HEK293T (cell line): Measurements from ENCODE around the gene LRRTM1.

Source experiments
- CTCF ChIA-PET: fragments of 350-600 bp; formaldehyde crosslinking; extraction: SDS; loops from one replicate; lab custom pipeline; 2021; ENCODE audit warnings: antibody characterized with exemption, inconsistent platforms; lab: Yijun Ruan, JAX
- POLR2A ChIA-PET: fragments of 350-600 bp; formaldehyde crosslinking; extraction: SDS; loops from one replicate; lab custom pipeline; 2020; ENCODE audit warnings: antibody characterized with exemption, inconsistent platforms; lab: Yijun Ruan, JAX
- DNase-seq: peaks from one replicate; pipeline ENCODE4 v3.0.0; 2012; ENCODE audit warnings: mixed read lengths; ENCODE audit errors: extremely low spot score
- ARNT ChIP-seq: fragments of 450-650 bp; IDR thresholded peaks from 2 replicates; pipeline ENCODE4 v1.6.1; 2017; ENCODE audit warnings: mild to moderate bottlenecking
- BHLHE40 ChIP-seq: fragments of 450-650 bp; IDR thresholded peaks from 2 replicates; pipeline ENCODE4 v1.6.1; 2016; ENCODE audit warnings: mild to moderate bottlenecking, moderate library complexity, borderline replicate concordance
- CTBP1 ChIP-seq: fragments of 450-650 bp; IDR thresholded peaks from 2 replicates; pipeline ENCODE4 v1.6.1; 2016; ENCODE audit warnings: borderline replicate concordance
- ELF4 ChIP-seq: fragments of 450-650 bp; IDR thresholded peaks from 2 replicates; pipeline ENCODE4 v1.6.1; 2017; ENCODE audit warnings: antibody characterized with exemption
- FOXA1 ChIP-seq: fragments of 450-650 bp; IDR thresholded peaks from 2 replicates; pipeline ENCODE4 v1.6.1; 2016; ENCODE audit warnings: mild to moderate bottlenecking
- FOXK2 ChIP-seq: fragments of 450-650 bp; IDR thresholded peaks from 2 replicates; pipeline ENCODE4 v1.6.1; 2016; ENCODE audit warnings: mild to moderate bottlenecking
- FOXM1 ChIP-seq: fragments of 450-650 bp; IDR thresholded peaks from 2 replicates; pipeline ENCODE4 v1.6.1; 2017; ENCODE audit warnings: mild to moderate bottlenecking, borderline replicate concordance
- HDGF ChIP-seq: fragments of 450-650 bp; IDR thresholded peaks from 2 replicates; pipeline ENCODE4 v1.6.1; 2017; ENCODE audit warnings: antibody characterized with exemption, borderline replicate concordance
- L3MBTL2 ChIP-seq: fragments of 450-650 bp; conservative IDR thresholded peaks from 2 replicates; pipeline ENCODE4 v1.6.1; 2016; ENCODE audit warnings: mild to moderate bottlenecking
- LEF1 ChIP-seq: fragments of 450-650 bp; IDR thresholded peaks from 2 replicates; pipeline ENCODE4 v1.6.1; 2017; ENCODE audit warnings: mild to moderate bottlenecking, borderline replicate concordance
- NFRKB ChIP-seq: fragments of 450-650 bp; IDR thresholded peaks from 2 replicates; pipeline ENCODE4 v1.6.1; 2016; ENCODE audit warnings: mild to moderate bottlenecking, moderate library complexity
- SP1 ChIP-seq: fragments of 450-650 bp; IDR thresholded peaks from 2 replicates; pipeline ENCODE4 v1.6.1; 2017
- SUZ12 ChIP-seq: fragments of 450-650 bp; IDR thresholded peaks from 2 replicates; pipeline ENCODE4 v1.6.1; 2016; ENCODE audit warnings: mild to moderate bottlenecking
- TARDBP ChIP-seq: fragments of 450-650 bp; IDR thresholded peaks from 2 replicates; pipeline ENCODE4 v1.6.1; 2016
- ZNF384 ChIP-seq: fragments of 450-650 bp; IDR thresholded peaks from 2 replicates; pipeline ENCODE4 v1.6.1; 2016
- TF ChIP-seq, protein P1 (sequence below): fragments of 450-650 bp; IDR thresholded peaks from 2 replicates; pipeline ENCODE4 v1.6.1; 2016

The LRRTM1 gene

DNA sequence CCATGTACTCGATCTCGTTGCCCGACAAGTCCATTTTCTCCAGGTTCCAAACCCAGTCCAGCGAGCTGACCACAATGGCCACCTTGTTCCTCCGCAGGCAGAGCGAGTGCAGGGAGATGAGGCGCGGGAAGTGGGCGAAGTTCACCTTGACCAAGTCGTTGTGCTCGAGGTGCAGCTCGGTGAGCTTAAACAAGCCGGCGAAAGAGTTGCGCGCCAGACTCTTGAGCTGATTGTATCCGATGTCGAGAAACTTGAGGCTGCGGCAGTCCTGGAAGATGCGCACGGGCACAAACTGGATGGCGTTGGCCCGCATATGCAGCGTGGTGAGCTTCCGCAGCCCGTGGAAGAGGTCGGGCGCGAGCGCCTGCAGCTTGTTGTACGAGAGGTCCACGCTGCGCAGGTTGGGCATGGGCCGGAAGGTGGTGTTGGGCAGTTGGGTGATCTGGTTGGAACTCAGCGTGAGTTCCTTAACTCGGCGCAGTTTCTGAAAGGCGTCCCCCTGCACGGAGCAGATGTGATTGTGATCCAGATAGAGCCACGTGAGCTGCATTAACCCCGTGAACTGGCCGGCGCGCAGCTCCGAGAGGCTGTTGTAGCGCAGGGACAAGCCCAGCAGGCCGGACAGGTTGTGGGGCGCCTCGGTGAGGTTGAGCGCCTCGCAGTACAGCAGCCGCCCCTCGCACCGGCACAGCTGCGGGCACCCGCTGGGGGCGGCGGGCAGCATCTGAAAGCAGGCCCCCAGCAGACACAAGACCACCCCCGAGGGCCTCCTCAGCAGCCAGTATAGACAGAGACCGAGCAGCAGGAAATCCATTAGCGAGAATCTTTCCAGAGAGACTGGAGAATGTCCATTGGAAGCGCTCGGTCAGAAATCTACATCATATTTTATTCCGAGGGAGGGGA is 1.3 kb downstream of the LRRTM1 start:
- POLR2A ChIA-PET = no interaction called here

DNA sequence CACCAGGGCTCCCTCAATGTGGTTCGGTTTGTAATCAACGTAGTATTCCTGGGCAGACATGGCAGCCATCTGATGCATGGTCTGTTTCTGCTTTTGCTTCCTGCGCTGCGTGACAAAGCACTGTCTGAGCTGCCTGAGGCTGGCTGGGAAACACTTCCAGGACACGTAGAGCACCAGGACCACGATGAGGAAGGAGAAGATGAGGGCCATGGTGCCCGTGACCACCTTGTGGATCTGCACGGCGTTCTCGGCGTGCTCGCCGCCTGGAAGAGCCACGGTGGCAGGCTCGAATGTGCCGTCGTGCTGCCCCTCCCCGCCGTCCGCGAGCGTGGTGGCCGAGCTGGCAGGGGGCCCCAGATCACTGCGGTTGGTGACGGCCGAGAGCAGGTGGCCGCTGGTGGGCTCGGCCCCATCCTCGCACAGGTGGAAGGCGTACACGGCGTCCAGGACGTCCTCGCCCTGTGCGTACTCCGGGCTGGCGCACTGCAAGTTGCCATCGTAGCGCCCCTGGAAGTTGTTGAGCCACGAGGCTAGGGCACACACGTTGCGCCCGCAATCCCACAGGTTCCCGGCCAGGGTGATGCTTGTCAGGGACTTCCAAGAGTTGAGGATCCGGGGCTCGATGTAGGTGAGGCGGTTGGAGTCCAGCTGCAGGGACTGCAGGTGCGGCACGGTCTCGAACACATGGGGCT is 2.1 kb downstream of the LRRTM1 start:
- TF ChIP-seq FOXK2 (no peak), L3MBTL2 (no peak), ELF4 (no peak), HDGF (no peak), SUZ12 (no peak), SP1 (no peak), BHLHE40 (no peak), NFRKB (no peak), CTBP1 (no peak), TARDBP (no peak), LEF1 (no peak), ARNT (no peak), FOXA1 (no peak), FOXM1 (no peak), ZNF384 (no peak)
- TF ChIP-seq, protein P1, sequence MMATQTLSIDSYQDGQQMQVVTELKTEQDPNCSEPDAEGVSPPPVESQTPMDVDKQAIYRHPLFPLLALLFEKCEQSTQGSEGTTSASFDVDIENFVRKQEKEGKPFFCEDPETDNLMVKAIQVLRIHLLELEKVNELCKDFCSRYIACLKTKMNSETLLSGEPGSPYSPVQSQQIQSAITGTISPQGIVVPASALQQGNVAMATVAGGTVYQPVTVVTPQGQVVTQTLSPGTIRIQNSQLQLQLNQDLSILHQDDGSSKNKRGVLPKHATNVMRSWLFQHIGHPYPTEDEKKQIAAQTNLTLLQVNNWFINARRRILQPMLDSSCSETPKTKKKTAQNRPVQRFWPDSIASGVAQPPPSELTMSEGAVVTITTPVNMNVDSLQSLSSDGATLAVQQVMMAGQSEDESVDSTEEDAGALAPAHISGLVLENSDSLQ = no peak
- DNase-seq = no peak
- ChIA-PET CTCF (no interaction called here), POLR2A (no interaction called here)

More for the DNA sequence above, 1.3 kb downstream of the LRRTM1 start:
- DNase-seq = no peak
- CTCF ChIA-PET = no interaction called here
- TF ChIP-seq SP1 = no peak
- TF ChIP-seq CTBP1 = no peak
- no peak for TF ChIP-seq NFRKB

DNA sequence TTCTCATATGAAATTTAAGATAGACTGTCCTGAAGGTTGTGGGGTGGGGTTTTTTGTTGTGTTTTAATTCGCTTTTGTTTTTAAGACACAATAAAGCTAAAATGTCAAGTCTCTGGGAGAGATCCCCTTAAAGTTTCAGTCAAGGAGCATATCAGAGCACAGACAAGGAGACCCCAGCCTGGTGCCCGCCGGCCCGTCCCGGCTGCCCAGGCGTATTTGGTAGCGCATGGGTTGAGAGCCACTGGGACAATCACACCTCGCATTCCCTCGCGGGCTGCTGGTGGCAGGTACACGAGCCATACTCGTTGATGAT is 2.6 kb downstream of the LRRTM1 start:
- POLR2A ChIA-PET = no interaction called here
- no peak for DNase-seq
- no peak for TF ChIP-seq TARDBP
- no peak for TF ChIP-seq ZNF384
- no peak for TF ChIP-seq NFRKB
- TF ChIP-seq FOXM1 = no peak
- no peak for TF ChIP-seq L3MBTL2
- no peak for TF ChIP-seq HDGF
- TF ChIP-seq ARNT = no peak
- TF ChIP-seq BHLHE40 = no peak
- TF ChIP-seq FOXK2 = no peak
- no peak for TF ChIP-seq SUZ12
- TF ChIP-seq ELF4 = no peak
- no peak for TF ChIP-seq FOXA1
- TF ChIP-seq SP1 = no peak
- TF ChIP-seq CTBP1 = no peak
- TF ChIP-seq, protein P1 = no peak
- TF ChIP-seq LEF1 = no peak
- CTCF ChIA-PET = no interaction called here

DNA sequence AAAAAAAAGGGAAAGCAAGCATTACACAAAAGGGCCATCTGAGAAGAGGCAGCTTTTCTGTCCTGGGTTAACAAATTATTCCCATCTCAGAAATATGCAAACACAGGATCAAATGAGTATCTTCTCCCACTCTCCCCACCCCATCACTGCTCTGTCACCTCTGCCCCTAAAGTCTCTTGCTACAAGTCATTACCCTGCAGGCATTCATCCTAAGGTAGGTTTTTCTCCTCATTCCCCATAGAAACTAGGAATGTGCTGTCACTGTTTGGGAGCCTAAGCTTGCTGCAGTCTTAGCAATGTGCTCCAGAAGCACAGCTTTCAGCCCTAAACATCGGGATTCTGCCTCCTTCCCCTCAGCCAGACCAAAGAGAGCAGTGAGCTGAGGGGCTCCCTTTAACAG is 3.6 kb downstream of the LRRTM1 start:
- CTCF ChIA-PET = interaction anchor here (0.6 kb wide), 1 partner anchor 71 kb away, joined by 4 read pairs; no protein-coding TSS in a partner anchor
- TF ChIP-seq, protein P1 = no peak
- TF ChIP-seq BHLHE40 (no peak), ARNT (no peak), FOXK2 (no peak), HDGF (no peak), CTBP1 (no peak), FOXM1 (no peak), SUZ12 (no peak), FOXA1 (no peak), ELF4 (no peak), NFRKB (no peak), TARDBP (no peak), LEF1 (no peak), SP1 (no peak), ZNF384 (no peak), L3MBTL2 (no peak)
- no peak for DNase-seq
- POLR2A ChIA-PET = no interaction called here

DNA sequence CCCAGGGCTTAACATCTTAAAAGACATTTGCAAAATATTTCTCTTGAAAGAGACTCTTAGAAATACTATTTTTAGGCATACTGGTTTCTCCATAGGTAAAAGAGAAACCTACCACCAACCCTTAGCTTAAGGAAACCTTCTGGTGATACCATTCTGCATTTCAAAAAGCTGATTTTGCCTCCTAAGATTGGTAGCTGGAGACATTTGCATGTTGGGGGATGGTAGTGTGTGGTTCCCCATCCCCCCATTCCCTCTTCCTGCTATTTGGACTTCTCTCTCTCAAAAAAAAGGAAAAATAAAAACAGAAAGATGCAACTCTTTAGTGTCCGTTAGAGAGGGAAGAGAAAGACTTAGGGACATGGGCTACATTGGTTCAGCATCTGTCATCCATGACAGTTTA is 4.2 kb downstream of the LRRTM1 start:
- no peak for DNase-seq
- POLR2A ChIA-PET = no interaction called here
- TF ChIP-seq NFRKB (no peak), LEF1 (no peak), ZNF384 (no peak), SP1 (no peak), CTBP1 (no peak), ELF4 (no peak), FOXK2 (no peak), SUZ12 (no peak), HDGF (no peak), TARDBP (no peak), FOXM1 (no peak), BHLHE40 (no peak), FOXA1 (no peak), L3MBTL2 (no peak), ARNT (no peak)
- TF ChIP-seq, protein P1 = no peak
- CTCF ChIA-PET = no interaction called here
